ENCODE results near the gene JAKMIP1. TPM values are rescaled to one million over a fixed set of nuclear protein-coding genes. Genes with fewer than 3 reads are reported as not detected.

JAKMIP1 gene
- total RNA-seq, 4 donors from 2014 or later = not detected

GRCh38 chr4:5982156-5982973 is 218.0 kb downstream of the JAKMIP1 start:
- TF ChIP-seq POLR2A (IDR thresholded peaks at IDR 0.05) (no peak), CTCF (IDR thresholded peaks at IDR 0.05) (no peak)

DNA sequence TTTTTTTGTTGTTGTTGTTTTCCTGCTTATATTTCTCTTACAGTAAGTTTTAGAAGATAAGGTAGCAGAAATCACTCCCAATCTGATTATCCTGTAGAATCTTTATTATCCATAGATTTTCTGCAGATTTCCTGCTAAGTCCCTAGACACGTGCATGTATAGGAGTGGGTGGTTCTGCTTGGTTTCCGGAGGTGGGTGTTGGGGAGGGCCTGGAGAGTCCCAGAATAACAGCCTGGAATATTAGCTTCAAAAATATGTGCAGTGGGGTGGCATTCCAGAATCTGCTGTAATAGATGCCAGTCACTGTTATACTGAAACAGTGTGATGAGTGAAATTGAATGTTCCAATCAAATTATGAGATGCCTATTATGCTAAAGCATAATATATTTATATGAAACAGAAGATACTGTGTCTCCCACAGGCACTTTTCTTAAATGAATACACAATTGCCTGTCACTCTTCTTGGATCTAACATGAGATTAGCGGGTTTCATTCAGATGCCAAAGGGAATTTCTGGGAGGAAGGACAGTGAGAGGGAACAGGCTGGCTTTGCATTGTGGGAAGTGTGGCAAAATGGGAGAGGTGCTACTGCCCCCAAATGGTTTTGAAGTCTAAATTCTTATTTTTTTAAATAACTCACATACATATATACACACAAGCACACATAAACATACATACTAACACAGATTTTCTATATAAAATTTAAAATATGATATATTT is 219.8 kb downstream of the JAKMIP1 start:
- TF ChIP-seq POLR2A (IDR thresholded peaks at IDR 0.05) (no peak), CTCF (IDR thresholded peaks at IDR 0.05) (no peak)
- 28 to 30% methylated on average over 3 of the region's 3 CpGs for WGBS, 2 donors
- intact Hi-C loops (cut with DNase I; ENCODE audit: low total_unique reads) = no loop called here
- H3K4me3 ChIP-seq (ENCODE audit: low read depth, poor library complexity, severe bottlenecking) = no peak overlapping the region
- peak in 1 of 2 donors; percentile 43 for DNase-seq (ENCODE audit: low spot score in 2 of 2)

More at GRCh38 chr4:5982156-5982973, 218.0 kb downstream of the JAKMIP1 start:
- 80% methylated on average over 9 of the region's 9 CpGs for WGBS, 2 donors
- no peak overlapping the region for H3K4me3 ChIP-seq (ENCODE audit: low read depth, poor library complexity, severe bottlenecking)
- intact Hi-C loops (cut with DNase I; ENCODE audit: low total_unique reads) = no loop called here
- DNase-seq (ENCODE audit: low spot score in 2 of 2) = peak in 1 of 2 donors; percentile 46

GRCh38 chr4:5979981-5980380 is 220.4 kb downstream of the JAKMIP1 start:
- H3K4me3 ChIP-seq (ENCODE audit: low read depth, poor library complexity, severe bottlenecking) = no peak overlapping the region
- 15% methylated on average over 11 of the region's 11 CpGs for WGBS, 2 donors
- TF ChIP-seq CTCF (IDR thresholded peaks at IDR 0.05) (no peak), POLR2A (IDR thresholded peaks at IDR 0.05) (no peak)
- intact Hi-C loops (cut with DNase I; ENCODE audit: low total_unique reads) = no loop called here
- peak in 1 of 2 donors; percentile 59 for DNase-seq (ENCODE audit: low spot score in 2 of 2)

DNA sequence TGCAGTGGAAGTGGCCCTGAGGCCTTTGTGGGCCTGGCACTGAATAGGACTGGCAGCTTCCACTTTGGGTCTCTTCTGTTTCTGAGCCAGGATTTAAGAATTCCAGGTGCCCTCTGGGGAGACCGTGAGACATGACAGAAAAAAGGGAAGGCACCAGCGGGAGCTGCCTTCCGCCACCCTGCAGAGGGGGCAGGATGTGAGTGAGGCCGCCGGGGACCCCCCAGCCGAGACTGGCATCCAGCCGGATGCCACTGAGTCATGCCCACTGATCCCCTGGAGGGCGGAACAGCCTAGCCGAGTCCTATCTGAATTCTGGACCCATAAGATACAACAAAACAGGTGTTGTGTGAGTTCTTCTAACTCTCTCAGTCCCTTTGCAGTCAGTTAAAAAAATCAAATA is 223.4 kb downstream of the JAKMIP1 start:
- intact Hi-C loops (cut with DNase I; ENCODE audit: low total_unique reads) = no loop called here
- TF ChIP-seq CTCF (IDR thresholded peaks at IDR 0.05) (no peak), POLR2A (IDR thresholded peaks at IDR 0.05) (no peak)
- no peak overlapping the region for H3K4me3 ChIP-seq (ENCODE audit: low read depth, poor library complexity, severe bottlenecking)
- DNase-seq (ENCODE audit: low spot score in 2 of 2) = peak in 1 of 2 donors; percentile 65
- WGBS, 2 donors = 44 to 48% methylated on average over 9 of the region's 9 CpGs

DNA sequence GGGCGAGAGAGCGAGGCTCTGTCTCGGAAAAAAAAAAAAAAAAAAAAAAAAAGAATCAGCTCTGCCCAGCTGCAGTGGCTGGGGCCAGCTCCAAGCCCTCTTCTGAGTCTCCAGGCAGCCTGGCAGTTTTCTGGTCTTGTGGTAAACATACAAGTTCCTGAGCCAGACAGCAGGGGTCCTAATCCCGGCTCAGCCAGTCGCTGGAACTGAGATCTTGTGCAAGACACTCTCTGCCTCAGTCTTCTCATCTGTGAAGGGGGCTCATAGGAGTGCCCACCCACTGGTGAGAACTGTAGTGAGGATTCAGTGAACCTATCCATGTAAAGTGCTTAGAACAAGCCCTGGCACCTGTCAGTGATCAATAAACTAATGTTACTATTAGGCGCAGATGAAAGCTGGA is 223.9 kb downstream of the JAKMIP1 start:
- intact Hi-C loops (cut with DNase I; ENCODE audit: low total_unique reads) = no loop called here
- TF ChIP-seq POLR2A (IDR thresholded peaks at IDR 0.05) (no peak), CTCF (IDR thresholded peaks at IDR 0.05) (no peak)
- whole genome bisulfite sequencing, 2 donors = 70 to 78% methylated on average over 6 of the region's 6 CpGs

More for the DNA sequence above, 223.9 kb downstream of the JAKMIP1 start:
- no peak for DNase-seq (ENCODE audit: low spot score in 2 of 2)
- H3K4me3 ChIP-seq (ENCODE audit: low read depth, poor library complexity, severe bottlenecking) = no peak overlapping the region

Other genes with a start within 250 kb of the JAKMIP1 start
- not detected for gene C4orf50, start 182.1 kb downstream of the JAKMIP1 start, total RNA-seq
- 10 to 100 TPM; 39.4 to 48.6 (median 45.1) TPM for gene WFS1, start 69.3 kb upstream of the JAKMIP1 start, total RNA-seq

Data from lower leg skin (tissue), 4 donors.